Hematopoietic multipotent progenitor cell treated with erythropoietin and hydrocortisone succinate and interleukin-3 and kit ligand, for 15 days (in vitro differentiated cells): ENCODE results near the gene ALAD.

Source experiments
- DNase-seq: peaks from one replicate; pipeline ENCODE4 v3.0.0-alpha.2; 2015; ENCODE audit warnings: low spot score

Gene ALAD

DNA sequence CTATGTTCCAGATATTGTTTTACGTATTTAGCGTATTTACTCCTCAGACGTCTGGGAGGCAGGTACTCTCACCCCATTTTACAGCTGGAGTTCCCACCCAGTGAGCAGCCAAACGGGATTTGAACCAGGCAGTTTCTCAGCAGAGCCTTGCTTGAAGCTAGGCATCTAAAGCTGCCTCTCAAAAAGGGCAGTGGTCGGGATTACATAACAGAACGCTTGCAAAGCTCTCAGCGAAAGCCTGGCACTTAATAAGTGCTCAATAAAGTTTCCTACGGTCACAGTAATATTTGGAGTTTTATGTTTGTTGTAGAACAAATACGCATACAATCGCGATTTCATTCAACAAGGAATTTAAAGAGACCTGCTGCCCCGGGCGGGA, 52.0 kb downstream of the ALAD start:
- no peak for DNase-seq

DNA sequence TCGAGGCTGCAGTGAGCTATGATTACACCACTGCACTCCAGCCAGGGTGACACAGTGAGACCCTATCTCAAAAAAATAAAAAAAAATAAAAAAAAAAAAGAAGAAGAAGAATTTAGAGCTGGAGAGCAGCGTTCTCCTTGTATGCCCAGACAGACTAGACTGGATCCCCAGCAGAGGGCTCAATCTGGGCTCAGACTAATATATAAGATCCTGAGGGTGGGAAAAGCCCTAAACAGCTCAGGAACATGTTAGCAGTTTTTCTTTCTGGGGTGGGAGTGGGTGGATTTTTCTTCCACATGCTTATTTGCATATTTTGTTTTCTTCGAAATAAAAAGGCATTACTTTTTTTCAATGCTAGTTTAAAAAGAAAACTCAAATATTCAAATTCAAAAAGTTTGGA, 52.6 kb downstream of the ALAD start:
- DNase-seq, result no peak

DNA sequence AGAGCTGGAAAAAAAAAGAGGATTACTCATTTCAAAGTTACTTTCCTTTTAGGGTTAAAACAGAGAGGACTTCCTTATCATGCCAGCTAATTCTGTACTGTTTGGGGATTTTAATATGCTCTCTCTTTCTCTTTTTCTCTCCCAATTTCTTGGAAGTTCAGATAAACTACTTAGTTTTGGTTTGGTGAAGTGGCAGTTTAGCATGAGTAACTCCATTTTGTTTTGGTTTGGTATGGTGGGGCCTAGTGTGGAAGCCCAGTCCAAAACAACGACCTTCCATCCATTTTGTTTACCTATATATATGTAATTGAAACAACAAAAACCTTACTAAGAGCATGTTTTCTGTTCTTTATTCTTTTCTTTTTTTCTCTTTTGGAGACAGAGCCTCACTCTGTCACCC, 55.4 kb downstream of the ALAD start:
- no peak for DNase-seq

DNA sequence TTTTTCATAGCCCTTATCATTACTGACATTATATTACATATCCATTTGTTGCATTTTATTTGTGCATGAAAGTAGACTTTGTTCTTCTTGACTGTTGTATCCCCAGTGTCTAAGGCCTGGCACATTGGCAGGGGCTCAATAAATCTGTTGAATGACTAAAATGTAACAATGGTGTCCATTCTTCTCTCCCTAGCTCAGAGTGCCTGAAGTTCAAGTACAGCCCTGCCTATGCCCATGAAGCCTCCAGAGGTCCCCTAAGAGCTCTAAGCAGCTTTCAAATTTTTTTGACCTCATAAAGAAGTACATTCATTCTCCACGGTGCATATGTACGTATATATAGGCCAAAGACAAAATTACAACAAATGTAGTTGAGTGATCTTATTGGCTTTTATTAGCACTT, 55.9 kb downstream of the ALAD start:
- no peak for DNase-seq

DNA sequence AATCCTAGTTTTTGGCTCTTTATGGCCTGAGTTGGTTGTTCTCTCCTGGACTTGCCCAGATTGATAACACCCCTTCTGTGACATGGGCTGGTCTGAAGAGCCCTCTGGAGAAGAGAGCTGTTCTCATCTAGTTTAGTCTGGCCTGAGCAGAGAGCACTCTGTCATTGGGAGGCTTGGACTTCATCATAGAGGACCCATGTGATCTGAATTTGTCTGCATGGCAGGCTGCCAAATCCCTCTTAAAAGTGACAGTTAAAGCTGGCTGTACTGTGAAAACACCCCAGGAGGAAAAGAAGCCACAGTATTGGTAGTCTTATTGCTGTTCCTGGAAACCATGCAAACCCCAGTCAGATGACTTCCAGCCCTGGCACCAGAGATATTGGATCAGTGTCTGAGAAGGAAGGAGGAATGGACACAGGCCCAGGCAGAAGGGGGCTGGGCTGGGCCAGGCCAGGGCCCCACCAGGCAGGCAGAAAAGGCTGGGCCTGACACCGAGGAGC, 57.3 kb downstream of the ALAD start:
- peak; percentile 90 for DNase-seq

DNA sequence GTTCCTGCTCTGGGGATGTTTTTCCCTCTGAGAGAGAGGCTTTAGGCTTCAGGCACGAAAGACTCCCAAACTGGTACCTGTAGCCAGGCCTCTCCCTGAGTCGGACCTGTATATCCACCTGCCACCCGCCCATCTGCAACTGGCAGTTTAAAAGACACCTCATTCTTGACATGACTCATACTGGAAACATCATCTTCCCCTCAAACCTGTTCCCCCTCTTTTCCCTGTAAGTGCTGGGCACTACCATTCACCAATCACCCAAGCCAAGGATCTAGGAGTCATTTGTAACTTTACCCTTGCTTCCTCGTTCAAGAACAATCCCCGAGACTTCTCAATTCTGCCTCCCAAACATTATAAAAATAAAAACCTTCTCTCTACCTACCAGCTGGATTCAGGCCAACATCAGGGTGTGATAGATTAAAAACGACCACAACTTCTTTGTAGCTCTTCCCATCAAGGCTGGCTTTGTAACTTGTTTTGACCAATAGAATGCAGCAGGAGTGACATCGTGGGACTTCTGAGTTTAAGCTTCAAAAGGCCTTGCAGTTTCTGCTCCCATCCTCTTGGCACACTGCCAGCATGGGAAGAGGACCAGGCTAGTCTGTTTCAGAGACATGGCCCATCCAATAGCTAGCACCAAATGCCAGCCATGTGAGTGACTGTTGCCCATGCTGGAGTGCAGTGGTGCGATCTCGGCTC, 59.2 kb downstream of the ALAD start:
- DNase-seq, result peak; percentile 57

DNA sequence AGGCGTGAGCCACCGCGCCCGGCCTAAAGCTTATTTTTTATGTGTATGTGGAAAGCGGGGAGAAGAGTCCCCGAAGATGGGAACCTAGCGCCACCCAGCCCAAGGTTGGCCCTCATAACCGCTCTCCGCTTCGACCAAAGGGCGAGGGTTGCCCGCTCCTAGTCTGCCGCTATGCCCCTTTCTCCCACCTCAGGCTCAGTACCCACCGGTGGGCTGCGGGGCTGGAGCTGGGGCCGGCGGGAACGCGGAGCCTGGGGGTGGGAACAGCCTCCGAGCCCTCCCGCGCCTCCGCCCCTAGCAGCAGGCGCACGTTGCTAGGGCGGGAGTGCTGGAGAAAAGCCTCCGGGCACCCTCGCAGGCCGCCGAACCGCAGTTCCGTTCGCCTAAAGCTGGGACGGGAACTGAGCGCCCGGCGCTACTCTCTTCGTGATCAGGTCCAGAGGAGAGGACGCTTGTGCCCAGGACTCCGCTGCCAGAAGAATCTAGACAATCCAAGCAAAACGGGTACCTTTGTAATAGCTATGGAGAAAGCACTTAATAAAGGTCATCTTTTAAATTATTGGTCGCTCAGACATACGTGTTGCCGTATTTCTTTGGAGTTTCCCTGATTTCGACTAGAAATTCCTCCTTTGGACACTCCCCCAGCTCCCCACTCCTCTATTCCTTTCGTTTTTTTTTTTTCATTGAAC, 60.9 kb downstream of the ALAD start, which contains the start of gene WDR31:
Gene WDR31, minus strand, starts transcription at position 265 of the 689 bp plus-strand sequence. CDS start 8,253 bp downstream, outside the sequence.
- DNase-seq, result peak; percentile 88

DNA sequence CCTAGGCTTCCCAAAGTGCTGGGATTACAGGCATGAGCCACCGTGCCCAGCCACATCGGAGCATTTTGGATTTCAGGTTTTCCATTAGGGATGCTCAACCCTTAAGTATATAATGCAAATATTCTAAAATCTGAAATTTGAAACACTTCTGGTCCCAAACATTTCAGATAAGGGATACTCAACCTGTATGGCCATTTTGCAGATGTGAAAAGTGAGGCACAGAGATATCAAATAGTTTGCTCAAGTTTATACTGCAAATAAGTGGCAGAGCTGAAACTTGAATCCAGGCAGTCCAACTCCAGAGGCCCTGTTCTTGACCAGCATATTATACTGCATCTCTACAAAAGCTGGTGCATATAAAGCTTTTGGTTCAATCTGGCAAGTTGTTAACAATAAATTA, 63.4 kb downstream of the ALAD start:
- no peak for DNase-seq
